ENCODE measurements around the gene ACOX1.
A peak's percentile ranks its signal among the peaks of the same experiment; 100 is the strongest.

GRCh38 chr17:75927286-75927922 lies 51.6 kb downstream of the ACOX1 start:
- no peak for TF ChIP-seq POLR2A (IDR thresholded peaks at IDR 0.05)
- TF ChIP-seq, protein P1, sequence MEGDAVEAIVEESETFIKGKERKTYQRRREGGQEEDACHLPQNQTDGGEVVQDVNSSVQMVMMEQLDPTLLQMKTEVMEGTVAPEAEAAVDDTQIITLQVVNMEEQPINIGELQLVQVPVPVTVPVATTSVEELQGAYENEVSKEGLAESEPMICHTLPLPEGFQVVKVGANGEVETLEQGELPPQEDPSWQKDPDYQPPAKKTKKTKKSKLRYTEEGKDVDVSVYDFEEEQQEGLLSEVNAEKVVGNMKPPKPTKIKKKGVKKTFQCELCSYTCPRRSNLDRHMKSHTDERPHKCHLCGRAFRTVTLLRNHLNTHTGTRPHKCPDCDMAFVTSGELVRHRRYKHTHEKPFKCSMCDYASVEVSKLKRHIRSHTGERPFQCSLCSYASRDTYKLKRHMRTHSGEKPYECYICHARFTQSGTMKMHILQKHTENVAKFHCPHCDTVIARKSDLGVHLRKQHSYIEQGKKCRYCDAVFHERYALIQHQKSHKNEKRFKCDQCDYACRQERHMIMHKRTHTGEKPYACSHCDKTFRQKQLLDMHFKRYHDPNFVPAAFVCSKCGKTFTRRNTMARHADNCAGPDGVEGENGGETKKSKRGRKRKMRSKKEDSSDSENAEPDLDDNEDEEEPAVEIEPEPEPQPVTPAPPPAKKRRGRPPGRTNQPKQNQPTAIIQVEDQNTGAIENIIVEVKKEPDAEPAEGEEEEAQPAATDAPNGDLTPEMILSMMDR (IDR thresholded peaks at IDR 0.05 in 8 of 11, conservative IDR thresholded peaks at IDR 0.05 in 3 of 11) = peak in 6 of 11 experiments; percentile 22 to 52 (median 30)

Data from spleen (tissue), 7 donors.